Fibroblast of skin of abdomen (primary cell): Measurements from ENCODE around the gene VWA1.
"Not testable (repeated sequence)": the region's sequence is repeated elsewhere in the genome, so short reads cannot be mapped to it uniquely, and the experiment has no call there.

Experiments
- DNase-seq: peaks from one replicate; pipeline ENCODE4 v3.0.0-alpha.2; 2013

Gene VWA1

DNA sequence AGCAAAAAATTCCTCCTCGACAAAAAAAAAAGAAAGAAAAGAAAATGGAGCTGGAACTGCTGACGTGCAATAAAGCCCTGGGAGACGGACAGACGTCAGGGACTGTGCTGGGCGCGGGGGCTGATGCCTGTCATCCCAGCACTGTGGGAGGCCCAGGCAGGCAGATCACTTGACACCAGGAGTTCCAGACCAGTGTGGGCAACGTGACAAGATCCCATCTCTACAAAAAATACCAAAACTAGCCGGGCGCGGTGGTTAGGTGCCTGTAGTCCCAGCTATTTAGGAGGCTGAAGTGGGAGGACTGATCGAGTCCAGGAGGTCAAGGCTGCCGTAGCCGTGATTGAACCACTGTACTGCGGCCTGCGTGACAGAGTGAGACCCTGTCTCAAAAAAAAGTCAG lies 10.8 kb upstream of the VWA1 start:
- no peak for DNase-seq

DNA sequence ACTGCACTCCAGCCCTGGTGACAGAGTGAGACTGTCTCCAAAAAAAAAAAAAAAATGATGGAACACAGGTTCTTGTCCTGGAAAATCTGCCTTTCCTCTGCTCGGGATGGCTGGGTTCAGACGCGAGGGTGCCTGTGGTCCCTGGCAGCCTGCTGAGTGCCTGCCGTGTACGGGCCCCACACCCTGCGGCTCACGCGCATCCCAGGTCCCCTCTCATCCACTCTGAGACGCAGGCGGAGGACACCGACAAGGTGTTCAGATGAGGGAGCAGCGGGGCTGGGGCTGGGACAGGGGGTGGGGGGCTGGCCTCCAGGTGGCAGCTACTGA lies 10.1 kb upstream of the VWA1 start:
- DNase-seq, result no peak

DNA sequence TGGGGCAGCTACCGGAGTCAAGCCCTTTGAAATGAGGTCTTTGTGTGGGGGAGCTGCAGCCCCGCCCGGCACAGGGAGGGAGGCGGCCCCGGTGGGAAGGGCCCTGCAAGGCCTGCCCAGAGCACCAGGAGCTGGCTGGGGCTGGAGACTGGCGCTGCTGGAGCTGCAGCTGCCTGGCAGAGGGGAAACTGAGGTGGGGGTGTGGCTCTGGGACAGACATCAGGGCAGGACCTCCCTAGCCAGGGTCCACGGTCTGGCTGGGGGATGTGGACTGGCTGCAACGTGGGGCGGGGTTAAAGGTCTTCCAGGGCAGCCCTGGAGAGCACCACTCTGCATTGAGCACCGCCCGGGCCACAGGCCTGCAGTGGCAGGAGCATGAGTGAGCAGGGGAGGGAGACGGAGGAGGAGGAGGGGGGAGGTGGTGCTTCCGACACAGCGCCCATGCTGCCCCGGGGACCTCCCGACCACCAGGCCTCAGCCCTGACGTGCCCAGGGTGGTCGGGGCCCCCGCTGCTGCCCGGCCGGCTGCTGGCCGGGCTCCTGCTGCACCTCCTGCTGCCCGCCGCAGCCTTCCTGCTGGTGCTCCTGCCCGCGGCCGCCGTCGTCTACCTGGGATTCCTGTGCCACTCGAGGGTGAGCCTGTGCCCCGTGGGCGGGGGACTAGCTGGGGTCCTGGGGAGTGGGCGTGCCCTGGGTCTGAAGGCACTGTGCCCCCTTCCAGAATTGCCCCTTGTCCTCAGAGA lies 9.6 kb upstream of the VWA1 start:
- no peak for DNase-seq

DNA sequence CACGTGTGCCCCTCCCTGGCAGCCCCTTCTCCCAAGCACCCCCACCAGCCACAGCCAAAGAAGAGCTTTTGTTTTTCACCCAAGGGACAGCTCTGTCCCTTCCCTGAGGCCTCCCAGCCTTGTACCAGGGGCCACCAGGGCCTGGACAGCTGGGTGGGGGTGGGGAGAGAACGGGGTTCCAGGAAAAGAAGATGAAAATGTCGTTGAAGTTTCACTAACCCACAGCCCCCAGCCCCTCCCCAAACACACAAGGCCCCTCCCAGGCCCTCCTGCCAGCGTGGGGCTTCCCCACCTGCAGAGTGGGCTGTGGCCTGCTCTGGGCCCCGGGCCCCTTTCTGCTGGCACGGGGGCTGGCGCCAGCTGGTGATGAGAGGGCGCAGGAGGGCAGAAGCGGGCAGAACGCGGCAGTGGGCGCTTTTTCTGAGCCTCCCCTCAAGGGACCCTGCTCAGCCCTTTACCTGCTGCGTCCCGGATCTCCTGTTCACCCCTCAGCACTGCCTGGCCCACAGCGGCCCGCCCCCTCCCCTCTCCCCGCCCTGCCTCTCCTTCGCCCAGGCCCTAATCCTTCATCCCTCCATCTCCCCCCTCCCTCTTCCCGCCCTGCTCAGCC lies 8.9 kb upstream of the VWA1 start:
- no peak for DNase-seq

DNA sequence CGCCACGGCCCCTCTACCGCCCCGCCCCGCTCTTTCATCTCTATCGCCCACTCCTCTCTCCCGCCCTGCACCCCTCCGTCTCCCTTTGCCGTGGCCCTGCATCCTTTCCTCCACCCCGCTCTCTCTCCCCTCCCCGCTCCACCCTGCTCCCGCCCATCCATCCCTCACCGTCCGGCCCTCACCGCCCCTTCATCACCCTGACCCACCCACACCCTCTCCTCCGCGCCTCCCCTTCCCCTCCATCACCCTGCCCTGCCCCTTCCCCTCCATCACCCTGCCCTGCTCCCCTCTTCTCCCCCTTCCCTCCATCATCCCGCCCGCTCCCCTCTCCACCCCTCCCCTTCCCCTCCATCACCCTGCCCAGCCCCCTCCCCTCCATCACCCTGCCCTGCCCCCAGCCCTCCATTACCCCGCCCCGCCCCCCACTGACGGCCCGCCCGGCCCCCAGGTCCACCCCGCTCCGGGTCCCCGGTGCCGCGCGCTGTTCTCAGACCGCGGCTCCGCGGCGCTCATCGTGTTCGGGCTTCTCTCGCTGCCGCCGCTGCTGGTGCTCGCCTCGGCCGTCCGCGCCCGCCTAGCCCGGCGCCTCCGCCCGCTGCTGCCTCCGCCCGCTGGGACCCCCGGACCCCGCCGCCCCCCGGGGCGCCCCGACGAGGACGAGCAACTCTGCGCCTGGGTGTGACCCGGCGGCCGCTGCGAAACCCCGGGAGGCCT lies 8.2 kb upstream of the VWA1 start:
- no peak for DNase-seq

DNA sequence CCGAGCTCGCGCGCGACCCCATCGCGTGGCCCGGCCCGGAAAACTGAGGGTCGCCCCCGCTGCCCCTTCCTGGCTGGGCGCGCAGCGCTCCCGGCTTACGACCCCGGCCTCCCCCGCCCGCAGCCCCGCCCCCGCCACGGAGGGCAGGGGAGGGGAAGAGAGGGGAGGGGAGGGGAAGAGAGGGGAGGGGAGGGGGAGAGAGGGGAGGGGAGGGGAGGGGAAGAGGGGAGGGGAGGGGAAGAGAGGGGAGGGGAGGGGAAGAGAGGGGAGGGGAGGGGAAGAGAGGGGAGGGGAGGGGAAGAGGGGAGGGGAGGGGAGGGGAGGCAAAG lies 7.7 kb upstream of the VWA1 start:
- no peak for DNase-seq

DNA sequence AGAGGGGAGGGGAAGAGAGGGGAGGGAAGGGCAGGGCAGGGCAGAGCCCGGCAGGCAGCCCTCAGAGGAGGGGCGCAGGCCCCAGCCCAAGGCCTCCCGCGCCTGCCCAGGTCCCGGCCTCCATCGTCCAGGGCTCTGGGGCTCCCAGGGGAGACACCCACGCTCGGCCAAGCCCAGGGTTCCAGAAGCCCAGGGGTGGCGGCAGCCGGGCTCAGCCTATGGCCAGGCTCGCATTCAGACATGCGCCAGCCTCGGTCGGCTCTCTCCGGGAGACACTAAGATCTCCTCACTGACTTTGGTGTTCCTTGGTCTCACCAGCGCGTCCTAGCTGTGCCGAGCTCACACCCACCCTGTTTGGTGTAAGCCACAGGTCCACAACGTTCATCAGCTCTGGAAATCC lies 7.3 kb upstream of the VWA1 start:
- DNase-seq, result no peak

DNA sequence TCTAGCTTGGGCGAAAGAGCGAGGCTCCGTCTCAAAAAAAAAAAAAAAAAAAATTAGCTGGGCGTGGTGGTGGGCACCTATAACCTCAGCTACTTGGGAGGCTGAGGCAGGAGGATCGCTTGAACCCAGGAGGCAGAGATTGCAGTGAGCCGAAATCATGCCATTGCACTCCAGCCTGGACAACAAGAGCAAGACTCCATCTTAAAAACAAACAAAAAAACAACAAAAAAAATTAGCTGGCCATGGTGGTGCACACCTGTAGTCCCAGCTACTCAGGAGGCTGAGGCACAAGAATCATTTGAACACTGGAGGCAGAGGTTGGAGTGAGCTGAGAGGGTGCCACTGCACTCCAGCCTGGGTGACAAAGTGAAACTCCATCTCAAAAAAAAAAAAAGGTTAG lies 6.5 kb upstream of the VWA1 start:
- not testable (repeated sequence) for DNase-seq

DNA sequence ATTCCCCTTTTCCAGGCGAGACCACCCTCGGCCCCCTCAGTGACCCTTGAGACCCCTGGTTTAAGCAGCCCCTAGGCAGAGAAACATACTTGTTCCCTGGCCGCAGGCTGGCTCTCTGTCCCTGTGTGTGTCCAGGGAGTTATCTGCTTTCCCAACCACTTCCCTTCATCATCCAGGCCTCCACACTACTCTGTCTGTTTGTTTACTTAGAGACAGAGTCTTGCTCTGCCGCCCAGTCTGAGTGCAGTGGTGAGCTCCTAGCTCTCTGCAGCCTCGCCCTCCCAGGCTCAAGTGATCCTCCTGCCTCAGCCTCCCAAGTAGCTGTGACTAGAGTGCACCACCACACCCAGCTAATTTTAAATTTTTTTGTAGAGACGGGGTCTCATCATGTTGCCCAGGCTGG lies 5.8 kb upstream of the VWA1 start:
- DNase-seq, result no peak

DNA sequence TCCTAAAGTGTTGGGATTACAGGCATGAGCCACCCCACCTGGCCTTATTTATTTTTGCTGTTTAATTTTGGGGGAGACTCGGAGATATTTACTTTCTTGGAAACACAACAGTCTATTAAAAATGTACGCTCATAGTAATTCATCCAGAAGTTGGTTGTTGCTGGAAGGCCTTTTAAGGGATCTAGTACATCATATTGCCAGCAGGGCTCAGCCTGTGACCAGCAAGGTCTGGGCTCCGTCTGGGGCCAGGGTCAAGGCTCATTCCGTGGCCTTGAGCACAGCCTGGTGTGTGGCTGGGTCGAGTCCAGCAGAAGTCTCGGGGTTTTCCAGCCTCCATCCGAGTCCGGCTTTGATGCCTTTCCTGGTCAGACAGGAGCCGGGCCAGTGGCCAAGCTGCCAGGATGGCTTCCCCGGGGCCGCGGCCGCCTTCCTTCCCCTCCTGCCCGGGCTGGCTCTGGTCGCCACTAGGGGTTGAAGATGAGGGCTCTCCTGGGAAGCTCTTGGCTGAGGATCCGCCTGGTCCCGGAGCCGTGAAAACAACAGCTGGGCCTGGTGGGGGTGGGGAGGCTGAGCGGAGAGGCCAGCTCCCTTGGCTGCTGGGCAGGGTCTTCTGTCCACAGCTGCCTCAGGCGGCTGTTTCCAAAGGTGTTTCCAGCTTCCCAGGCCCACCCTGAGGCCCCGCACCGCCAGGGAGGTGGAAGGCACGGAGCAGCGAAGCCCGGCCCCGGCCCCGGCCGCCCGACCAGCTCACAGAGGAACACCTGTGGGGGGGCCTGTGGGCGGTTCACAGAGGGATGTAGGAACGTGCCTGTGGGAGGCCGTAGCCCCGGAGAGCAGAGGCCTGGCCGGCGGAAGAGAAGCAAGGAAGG lies 5.1 kb upstream of the VWA1 start:
- DNase-seq, result peak; percentile 60

DNA sequence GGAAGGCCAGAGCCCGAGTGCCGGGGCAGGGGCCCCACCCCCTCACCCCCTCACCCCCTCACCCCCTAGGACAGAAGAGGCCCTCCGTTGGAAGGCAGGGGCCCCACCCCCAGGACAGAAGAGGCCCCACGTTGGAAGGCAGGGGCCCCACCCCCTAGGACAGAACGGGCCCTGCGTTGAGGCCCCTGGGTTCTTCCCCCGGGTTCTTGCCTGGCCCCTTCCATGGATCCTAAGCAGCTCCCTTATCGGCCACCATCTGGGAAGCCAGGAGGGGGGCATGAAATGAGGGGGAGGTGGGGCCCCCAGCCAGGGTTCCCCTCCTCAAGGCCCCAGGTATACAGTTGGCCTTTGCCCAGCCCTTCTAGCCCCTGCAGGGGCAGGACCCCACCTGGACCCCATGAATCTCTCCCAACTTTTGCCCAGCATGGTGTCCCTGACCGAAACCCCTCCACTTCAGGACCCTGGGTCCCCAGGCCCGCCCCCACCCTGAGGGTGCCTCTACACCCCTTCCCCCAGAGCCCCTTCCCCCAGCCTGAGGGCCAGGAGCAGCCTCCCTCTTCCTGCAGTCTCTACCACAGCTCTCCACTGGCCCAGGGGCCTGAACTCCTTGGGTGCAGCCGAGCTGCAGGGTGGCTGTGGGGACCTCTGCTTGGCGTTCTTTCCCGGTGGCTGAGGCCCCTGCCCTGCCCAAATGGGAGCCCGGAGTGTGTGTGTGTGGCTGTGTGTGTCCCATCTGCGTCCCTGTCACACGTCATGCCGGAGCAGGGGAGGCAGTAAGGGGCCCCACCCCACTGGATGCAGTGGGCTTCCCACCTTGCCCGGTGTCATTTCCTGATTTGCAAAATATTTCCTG lies 4.3 kb upstream of the VWA1 start:
- DNase-seq, result no peak

DNA sequence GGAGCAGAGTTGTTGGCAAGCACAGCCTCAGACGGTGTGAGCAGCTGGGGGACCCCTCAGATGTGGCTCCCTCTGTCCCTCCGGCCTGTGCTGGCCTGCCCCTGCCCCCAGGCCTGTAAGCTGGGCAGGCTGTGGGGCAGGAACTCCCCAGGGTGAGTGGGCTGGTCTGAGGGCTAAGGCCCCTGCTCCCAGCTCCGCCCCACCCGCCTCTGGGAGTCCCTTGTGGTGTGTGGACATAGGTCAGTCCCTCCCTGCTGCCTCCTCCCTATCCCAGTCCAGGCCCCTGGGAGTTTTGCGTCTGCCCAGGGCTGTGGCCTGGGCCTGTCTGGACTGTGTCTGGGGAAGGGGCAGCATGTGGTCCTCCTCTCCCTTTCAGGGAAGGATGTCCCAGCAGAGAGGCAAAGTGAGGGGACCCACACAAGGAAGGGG lies 3.6 kb upstream of the VWA1 start:
- no peak for DNase-seq

DNA sequence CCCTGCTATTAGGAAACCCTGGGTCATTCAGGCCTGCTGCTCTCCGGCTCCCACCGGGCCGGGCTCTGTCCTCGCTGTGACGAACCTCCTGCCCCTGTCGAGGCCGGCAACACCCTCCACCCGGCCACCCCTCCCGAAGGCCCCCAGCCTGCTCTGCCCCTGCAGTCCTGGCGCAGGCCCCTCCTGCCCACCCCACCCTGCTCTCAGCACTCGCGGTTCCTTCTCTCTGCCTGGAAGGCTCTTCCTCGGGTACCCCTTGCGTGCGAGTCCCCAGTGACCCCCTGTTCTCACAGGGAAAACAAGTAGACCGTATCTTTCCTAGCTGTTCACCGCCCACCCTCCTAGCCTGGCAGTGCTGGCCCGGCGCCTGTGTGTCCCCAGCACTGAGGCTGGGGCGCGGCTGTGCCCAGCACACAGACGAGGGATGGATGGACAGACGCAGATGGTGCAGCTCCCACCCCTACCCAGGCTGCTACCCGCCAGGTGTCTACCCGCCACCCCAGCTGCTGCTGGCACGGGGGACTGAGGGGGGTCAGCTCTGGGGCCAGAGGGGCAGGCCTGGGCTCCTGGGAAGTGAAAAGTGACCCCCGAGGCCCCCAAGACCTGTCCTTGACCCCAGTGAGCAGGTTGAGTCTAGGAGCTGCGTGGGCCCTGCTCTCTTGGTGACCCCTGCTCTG lies 3.1 kb upstream of the VWA1 start:
- DNase-seq, result no peak

DNA sequence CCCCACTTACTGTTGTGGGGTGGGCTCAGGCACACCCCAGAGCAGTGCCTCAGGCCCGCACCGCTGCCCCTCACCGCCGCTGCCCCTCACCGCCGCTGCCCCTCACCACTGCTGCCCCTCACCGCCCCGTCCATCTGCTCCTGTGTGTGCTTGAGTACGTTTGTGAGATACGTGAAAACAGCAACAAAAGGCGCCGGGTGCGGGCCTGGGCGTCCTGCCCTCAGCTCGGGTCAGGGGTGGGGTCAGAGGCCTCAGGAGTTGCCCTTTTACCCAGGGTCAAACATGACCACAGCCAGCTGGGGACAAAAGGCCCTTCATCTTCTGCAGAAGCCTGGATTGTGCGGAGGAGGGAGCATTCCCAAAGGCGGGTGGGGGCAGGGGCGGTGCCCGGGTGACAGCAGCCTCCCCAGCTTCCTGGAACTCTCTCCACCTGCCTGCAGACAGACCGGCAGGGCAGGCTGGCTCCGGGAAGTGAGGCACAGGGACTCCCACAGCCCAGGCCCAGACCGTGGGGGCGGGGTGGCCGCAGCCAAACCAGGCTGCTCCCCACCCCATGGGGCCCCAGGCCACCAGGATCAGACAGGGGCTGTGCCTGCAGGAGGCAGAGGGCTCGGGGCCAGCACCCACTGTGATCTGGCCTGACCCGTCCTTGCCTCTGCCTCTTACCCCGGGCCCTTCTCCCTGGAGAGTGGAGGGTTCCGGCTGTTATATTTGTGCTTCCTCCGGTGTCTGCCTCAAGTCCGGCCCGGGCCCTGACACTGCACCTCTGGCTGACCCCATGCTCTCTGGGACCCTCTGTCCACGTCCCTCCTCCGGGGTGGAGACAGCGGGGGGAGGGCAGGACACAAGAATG lies 2.3 kb upstream of the VWA1 start:
- DNase-seq, result no peak

DNA sequence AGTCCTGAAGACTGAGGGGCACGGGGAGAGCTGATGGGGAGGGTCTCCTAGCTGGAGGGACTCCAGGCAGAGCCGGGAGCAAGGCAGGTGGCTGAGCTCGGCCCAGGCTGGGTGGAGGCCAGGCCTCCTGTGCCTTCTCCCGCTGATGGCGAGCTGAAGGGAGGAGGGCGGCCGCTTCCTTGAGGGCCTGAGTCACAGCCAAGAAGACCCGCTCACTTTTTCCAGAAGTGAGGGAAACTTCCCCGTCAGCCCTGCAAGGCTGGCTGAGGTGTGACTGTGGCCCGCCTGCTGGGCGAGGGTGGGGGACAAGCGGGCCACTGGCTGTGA lies 1.7 kb upstream of the VWA1 start:
- DNase-seq, result peak; percentile 56

DNA sequence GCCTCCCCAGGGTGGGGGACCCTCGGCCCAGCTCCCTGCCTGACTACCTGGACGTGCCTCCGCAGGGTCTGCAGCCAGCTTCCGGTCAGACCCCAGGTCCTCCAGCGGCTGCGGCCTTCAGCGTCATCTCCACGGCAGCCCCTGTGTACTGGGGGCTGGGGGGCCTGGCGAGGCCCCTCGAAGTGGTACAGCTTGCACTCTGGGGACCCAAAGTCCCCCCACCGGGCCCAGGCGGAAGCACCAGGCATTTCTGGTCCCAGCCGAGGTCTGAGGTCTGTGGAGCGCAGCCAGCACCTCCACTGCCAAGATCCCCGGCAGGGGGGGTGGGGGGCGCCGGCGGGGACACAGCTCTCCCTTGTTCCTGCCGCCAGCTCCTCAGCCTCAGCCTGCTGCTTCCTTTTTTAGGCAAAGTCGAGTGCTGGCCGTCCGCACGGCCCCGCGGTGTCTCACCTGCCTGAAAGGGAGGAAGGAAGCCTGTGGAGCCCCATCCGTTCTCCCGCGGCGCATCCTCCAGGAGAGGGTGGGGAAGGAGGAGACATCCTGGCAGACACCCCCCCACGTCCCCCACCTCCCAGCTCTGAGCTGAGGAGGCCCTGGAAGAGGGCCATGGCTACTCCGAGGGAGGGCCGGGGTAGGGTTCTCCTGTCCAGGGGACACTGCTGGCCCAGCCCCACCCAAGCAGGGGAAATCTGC lies 1.2 kb upstream of the VWA1 start:
- peak; percentile 44 for DNase-seq

DNA sequence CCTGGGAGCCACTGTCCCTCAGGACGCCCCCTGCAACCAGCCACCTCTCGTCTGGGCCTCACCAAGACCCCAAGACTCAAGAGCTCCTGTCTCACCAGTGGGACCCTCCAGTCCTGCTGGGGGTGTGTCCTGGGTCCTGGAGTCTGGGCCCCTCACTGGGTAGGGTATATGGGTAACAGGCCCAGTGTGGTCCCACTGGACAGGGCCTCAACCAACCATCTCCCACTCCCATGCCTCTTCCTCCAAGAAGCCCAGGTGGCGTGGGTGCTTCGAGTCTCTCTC lies 725 bp upstream of the VWA1 start:
- DNase-seq, result no peak

DNA sequence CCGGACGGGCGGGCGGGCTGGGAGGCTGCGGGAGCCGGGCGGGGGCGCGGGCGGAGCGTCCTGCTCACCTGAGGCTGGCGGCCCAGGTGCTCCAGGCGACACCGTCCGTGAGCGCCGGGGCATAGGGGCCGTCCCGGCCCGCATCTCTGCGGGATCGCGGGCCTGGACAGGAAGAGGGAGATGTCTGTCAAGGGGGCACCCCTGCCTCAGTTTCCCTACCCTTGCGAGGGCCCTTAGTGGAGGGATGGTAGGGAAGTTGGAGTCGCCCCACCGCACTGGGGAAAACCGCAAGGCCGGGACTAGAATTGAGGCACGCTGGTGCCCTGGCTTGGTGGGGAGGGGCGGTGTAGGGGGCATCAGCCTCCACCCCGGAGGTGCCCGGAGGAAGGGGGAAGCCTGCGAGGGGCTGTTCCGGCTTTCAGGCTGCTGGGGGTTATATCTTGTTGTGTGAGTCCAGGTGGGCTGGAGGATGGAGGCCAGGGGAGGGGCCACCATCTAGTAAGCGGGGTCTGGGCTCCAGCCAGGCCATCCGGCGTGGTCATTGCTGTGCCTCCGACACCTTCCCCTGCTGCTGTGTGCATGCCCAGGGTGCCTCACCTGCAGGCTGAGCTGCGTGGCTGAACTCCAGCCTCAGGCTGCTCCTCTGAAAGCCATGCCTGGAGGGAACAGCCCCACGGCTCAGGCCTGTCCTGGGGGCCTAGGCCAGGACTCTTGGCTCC lies 580 bp downstream of the VWA1 start:
- DNase-seq, result no peak

DNA sequence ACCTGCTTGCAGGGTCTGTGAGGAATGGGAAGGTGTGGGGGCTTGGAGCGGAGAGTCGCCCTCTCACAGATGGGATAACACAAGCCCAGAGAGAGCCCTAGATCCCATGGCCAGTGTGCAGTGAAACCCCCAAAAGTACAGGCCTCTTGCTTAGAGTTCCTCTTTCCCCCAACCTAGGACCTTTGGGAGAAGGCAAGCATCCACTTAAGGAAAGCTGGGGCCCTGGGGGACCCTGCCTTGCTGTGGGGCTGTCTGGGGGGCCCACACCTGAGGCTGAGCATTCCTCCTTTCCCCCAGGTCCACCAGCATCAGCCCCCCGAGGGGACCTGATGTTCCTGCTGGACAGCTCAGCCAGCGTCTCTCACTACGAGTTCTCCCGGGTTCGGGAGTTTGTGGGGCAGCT lies 1.1 kb downstream of the VWA1 start:
- DNase-seq, result no peak
